ENCODE measurements around the gene SLC30A1.

SLC30A1 gene

GRCh38 chr1:211538287-211538686 lies 40.7 kb downstream of the SLC30A1 start:
- H3K36me3 ChIP-seq (ENCODE audit: low read depth): no peaks in the 10 kb centered on the region
- H3K27me3 ChIP-seq (ENCODE audit: insufficient read depth, poor library complexity, severe bottlenecking): no peaks in the 10 kb centered on the region
- DNase-seq (ENCODE audit: low spot score) (no peak), ATAC-seq (ENCODE audit: low read depth) (no peak)
- no peaks in the 10 kb centered on the region for H3K4me1 ChIP-seq (ENCODE audit: insufficient read depth, poor library complexity, severe bottlenecking)
- no peak overlapping the region for H3K27ac ChIP-seq (ENCODE audit: poor library complexity, severe bottlenecking)
- TF ChIP-seq CTCF (IDR thresholded peaks at IDR 0.05; ENCODE audit: poor library complexity, severe bottlenecking): no peak
- H3K9me3 ChIP-seq (ENCODE audit: severe bottlenecking): no peaks in the 10 kb centered on the region
- no peak overlapping the region for H3K4me3 ChIP-seq (ENCODE audit: severe bottlenecking)

- no peak overlapping the region for H3K4me3 ChIP-seq (ENCODE audit: severe bottlenecking)
- no peaks in the 10 kb centered on the region for H3K9me3 ChIP-seq (ENCODE audit: severe bottlenecking)
- ATAC-seq (ENCODE audit: low read depth) (no peak), DNase-seq (ENCODE audit: low spot score) (no peak)
- no peaks in the 10 kb centered on the region for H3K27me3 ChIP-seq (ENCODE audit: insufficient read depth, poor library complexity, severe bottlenecking)
- H3K27ac ChIP-seq (ENCODE audit: poor library complexity, severe bottlenecking): no peak overlapping the region
- H3K4me1 ChIP-seq (ENCODE audit: insufficient read depth, poor library complexity, severe bottlenecking): no peaks in the 10 kb centered on the region
- TF ChIP-seq CTCF (IDR thresholded peaks at IDR 0.05; ENCODE audit: poor library complexity, severe bottlenecking): no peak
- H3K36me3 ChIP-seq (ENCODE audit: low read depth): no peaks in the 10 kb centered on the region
Observed at GRCh38 chr1:211537253-211537652, 41.7 kb downstream of the SLC30A1 start.

GRCh38 chr1:211536606-211537005 lies 42.4 kb downstream of the SLC30A1 start:
- ATAC-seq (ENCODE audit: low read depth) (no peak), DNase-seq (ENCODE audit: low spot score) (no peak)
- no peaks in the 10 kb centered on the region for H3K27me3 ChIP-seq (ENCODE audit: insufficient read depth, poor library complexity, severe bottlenecking)
- no peaks in the 10 kb centered on the region for H3K9me3 ChIP-seq (ENCODE audit: severe bottlenecking)
- no peak overlapping the region for H3K4me3 ChIP-seq (ENCODE audit: severe bottlenecking)
- no peak overlapping the region for H3K27ac ChIP-seq (ENCODE audit: poor library complexity, severe bottlenecking)
- no peak for TF ChIP-seq CTCF (IDR thresholded peaks at IDR 0.05; ENCODE audit: poor library complexity, severe bottlenecking)
- no peaks in the 10 kb centered on the region for H3K36me3 ChIP-seq (ENCODE audit: low read depth)
- H3K4me1 ChIP-seq (ENCODE audit: insufficient read depth, poor library complexity, severe bottlenecking): no peaks in the 10 kb centered on the region

GRCh38 chr1:211535346-211535745 lies 43.6 kb downstream of the SLC30A1 start:
- Histone ChIP-seq H3K4me1 (ENCODE audit: insufficient read depth, poor library complexity, severe bottlenecking) (no peaks in the 10 kb centered on the region), H3K36me3 (ENCODE audit: low read depth) (no peaks in the 10 kb centered on the region), H3K27me3 (ENCODE audit: insufficient read depth, poor library complexity, severe bottlenecking) (no peaks in the 10 kb centered on the region), H3K27ac (ENCODE audit: poor library complexity, severe bottlenecking) (no peak overlapping the region), H3K4me3 (ENCODE audit: severe bottlenecking) (no peak overlapping the region), H3K9me3 (ENCODE audit: severe bottlenecking) (no peaks in the 10 kb centered on the region)
- ATAC-seq (ENCODE audit: low read depth) (no peak), DNase-seq (ENCODE audit: low spot score) (no peak)
- no peak for TF ChIP-seq CTCF (IDR thresholded peaks at IDR 0.05; ENCODE audit: poor library complexity, severe bottlenecking)

- H3K36me3 ChIP-seq (ENCODE audit: low read depth): no peaks in the 10 kb centered on the region
- H3K27ac ChIP-seq (ENCODE audit: poor library complexity, severe bottlenecking): no peak overlapping the region
- TF ChIP-seq CTCF (IDR thresholded peaks at IDR 0.05; ENCODE audit: poor library complexity, severe bottlenecking): no peak
- H3K4me1 ChIP-seq (ENCODE audit: insufficient read depth, poor library complexity, severe bottlenecking): no peaks in the 10 kb centered on the region
- ATAC-seq (ENCODE audit: low read depth) (no peak), DNase-seq (ENCODE audit: low spot score) (no peak)
- no peaks in the 10 kb centered on the region for H3K27me3 ChIP-seq (ENCODE audit: insufficient read depth, poor library complexity, severe bottlenecking)
- H3K9me3 ChIP-seq (ENCODE audit: severe bottlenecking): no peaks in the 10 kb centered on the region
- H3K4me3 ChIP-seq (ENCODE audit: severe bottlenecking): no peak overlapping the region
Observed at GRCh38 chr1:211534545-211535291, 44.2 kb downstream of the SLC30A1 start.
